CD4-positive, alpha-beta T cell (primary cell): ENCODE results near the gene SYT6. TPM values are rescaled to one million over a fixed set of nuclear protein-coding genes. Genes with fewer than 3 reads are reported as not detected.
A peak's percentile ranks its signal among the peaks of the same experiment; 100 is the strongest.

ENCODE experiments used
- ATAC-seq: fragments of 200-7000 bp; cut with Tn5 transposase; one replicate; pipeline ENCODE4 v1.10.0; 2022; ENCODE audit warnings: mild to moderate bottlenecking; ENCODE audit not compliant: poor library complexity
- CTCF ChIA-PET: fragments of 350-600 bp; sonication (Branson Sonifier 250); formaldehyde crosslinking; loops from one replicate; lab custom pipeline; 2021; ENCODE audit warnings: antibody characterized with exemption, inconsistent platforms; lab: Charles Lee
- POLR2A ChIA-PET: fragments of 350-600 bp; sonication (Branson Sonifier 250); formaldehyde crosslinking; loops from one replicate; lab custom pipeline; 2021; ENCODE audit warnings: antibody characterized with exemption, inconsistent platforms; lab: Charles Lee
- DNase-seq, 14 experiments: peaks; one replicate each; pipeline ENCODE4 v3.0.0-alpha.2; 2013 to 2020; ENCODE audit warnings: mixed read lengths in 2 of 14
- H3K27ac ChIP-seq, 2 donors: one replicate each; pipeline versions ENCODE4 v1.5.1 to v1.7.0; 2013; ENCODE audit warnings: low read length in 2 of 2, low read depth in 1 of 2, mild to moderate bottlenecking in 1 of 2
- H3K27me3 ChIP-seq, 2 experiments: 1 replicate in 1 of 2; 2 replicates in 1 of 2; pipeline versions ENCODE4 v1.6.1 to v1.7.0; 2013; ENCODE audit warnings: low read length in 2 of 2, control low read depth in 1 of 2, mild to moderate bottlenecking in 1 of 2, moderate library complexity in 1 of 2; ENCODE audit not compliant: insufficient read depth in 2 of 2, control insufficient read depth in 1 of 2
- H3K36me3 ChIP-seq: one replicate; pipeline ENCODE4 v1.6.1; 2013; ENCODE audit warnings: low read length, control low read depth; ENCODE audit not compliant: insufficient read depth
- H3K4me1 ChIP-seq: one replicate; pipeline ENCODE4 v1.6.1; 2013; ENCODE audit warnings: low read length, control low read depth; ENCODE audit not compliant: insufficient read depth
- H3K4me3 ChIP-seq: one replicate; pipeline ENCODE4 v1.5.1; 2013; ENCODE audit warnings: mild to moderate bottlenecking, low read length, moderate library complexity
- H3K9me3 ChIP-seq, 2 experiments: 1 replicate in 1 of 2; 2 replicates in 1 of 2; pipeline versions ENCODE4 v1.6.1 to v1.7.0; 2013; ENCODE audit warnings: low read length in 2 of 2, mild to moderate bottlenecking in 2 of 2, control low read depth in 1 of 2, moderate library complexity in 1 of 2; ENCODE audit not compliant: control insufficient read depth in 1 of 2, insufficient read depth in 1 of 2
- H3K27ac Mint-ChIP-seq: one replicate; pipeline ENCODE4 v1.8.0; 2020; ENCODE audit warnings: mixed read lengths
- H3K27me3 Mint-ChIP-seq: one replicate; pipeline ENCODE4 v1.8.0; 2021; ENCODE audit warnings: mixed read lengths
- H3K36me3 Mint-ChIP-seq: one replicate; pipeline ENCODE4 v1.8.0; 2021; ENCODE audit warnings: low read depth, mixed read lengths
- H3K4me1 Mint-ChIP-seq: one replicate; pipeline ENCODE4 v1.8.0; 2021; ENCODE audit warnings: low read depth, mixed read lengths
- H3K4me3 Mint-ChIP-seq: one replicate; pipeline ENCODE4 v1.8.0; 2020; ENCODE audit warnings: mild to moderate bottlenecking, mixed read lengths
- H3K9me3 Mint-ChIP-seq: one replicate; pipeline ENCODE4 v1.8.0; 2020; ENCODE audit warnings: mixed read lengths
- intact Hi-C, 2 experiments: fragments of 100-400 bp; cut with DNase I in 1 of 2; cut with micrococcal nuclease in 1 of 2; formaldehyde crosslinking; loops; one replicate each; pipeline versions ENCODE4 v1.15.1 to v1.9.0; 2023 to 2025; cut with DNase I, micrococcal nuclease
- total RNA-seq, 174 experiments: library from RNA in 2 of 174; stranded (reverse) in 2 of 174; gene quantifications; one replicate each; pipeline ENCODE4 v1.2.3 and lab custom pipeline; 2021 to 2026
- TF ChIP-seq, protein P1 (sequence below): fragments of 200-600 bp; IDR thresholded peaks from one replicate; pipeline ENCODE4 v1.8.0; 2022; ENCODE audit warnings: antibody characterized with exemption, mild to moderate bottlenecking

The SYT6 gene
- total RNA-seq, 2 experiments from 2014 or later: not detected

DNA sequence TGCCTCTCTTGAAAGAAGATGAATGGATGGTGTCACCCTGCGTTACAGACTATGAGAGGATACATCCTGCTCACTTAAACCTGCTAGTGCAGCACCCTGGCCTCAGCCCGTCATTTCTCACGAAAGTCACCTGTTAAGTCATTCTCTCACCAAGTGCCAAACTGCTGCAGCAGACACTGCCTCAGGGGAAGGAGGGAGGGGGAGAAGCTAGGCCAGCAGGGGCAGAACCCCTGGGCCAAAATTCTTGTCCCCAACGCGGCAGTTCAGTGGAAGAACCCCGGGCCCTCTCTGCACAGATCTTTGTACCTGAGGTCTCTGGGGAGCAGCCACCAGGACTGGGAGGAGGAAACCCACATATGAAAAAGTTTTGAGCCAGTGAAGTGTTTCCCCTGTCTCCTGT is 37.6 kb downstream of the SYT6 start:
- Mint-ChIP-seq H3K4me1 (no peaks in the 10 kb centered on the region), H3K9me3 (no peaks in the 10 kb centered on the region), H3K27me3 (no peaks in the 10 kb centered on the region), H3K36me3 (no peaks in the 10 kb centered on the region), H3K4me3 (no peak overlapping the region), H3K27ac (no peak overlapping the region)
- ATAC-seq: no peak
- no peak overlapping the region for H3K27ac ChIP-seq
- intact Hi-C loops: no loop called here
- TF ChIP-seq, protein P1, sequence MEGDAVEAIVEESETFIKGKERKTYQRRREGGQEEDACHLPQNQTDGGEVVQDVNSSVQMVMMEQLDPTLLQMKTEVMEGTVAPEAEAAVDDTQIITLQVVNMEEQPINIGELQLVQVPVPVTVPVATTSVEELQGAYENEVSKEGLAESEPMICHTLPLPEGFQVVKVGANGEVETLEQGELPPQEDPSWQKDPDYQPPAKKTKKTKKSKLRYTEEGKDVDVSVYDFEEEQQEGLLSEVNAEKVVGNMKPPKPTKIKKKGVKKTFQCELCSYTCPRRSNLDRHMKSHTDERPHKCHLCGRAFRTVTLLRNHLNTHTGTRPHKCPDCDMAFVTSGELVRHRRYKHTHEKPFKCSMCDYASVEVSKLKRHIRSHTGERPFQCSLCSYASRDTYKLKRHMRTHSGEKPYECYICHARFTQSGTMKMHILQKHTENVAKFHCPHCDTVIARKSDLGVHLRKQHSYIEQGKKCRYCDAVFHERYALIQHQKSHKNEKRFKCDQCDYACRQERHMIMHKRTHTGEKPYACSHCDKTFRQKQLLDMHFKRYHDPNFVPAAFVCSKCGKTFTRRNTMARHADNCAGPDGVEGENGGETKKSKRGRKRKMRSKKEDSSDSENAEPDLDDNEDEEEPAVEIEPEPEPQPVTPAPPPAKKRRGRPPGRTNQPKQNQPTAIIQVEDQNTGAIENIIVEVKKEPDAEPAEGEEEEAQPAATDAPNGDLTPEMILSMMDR: no peak
- ChIA-PET CTCF (no interaction called here), POLR2A (no interaction called here)
- no peak overlapping the region for H3K4me3 ChIP-seq
- H3K36me3 ChIP-seq: no peaks in the 10 kb centered on the region
- peaks cover 0 to 2% of the 10 kb centered on the region in 2 experiments for H3K27me3 ChIP-seq
- DNase-seq: no peak
- H3K4me1 ChIP-seq: peaks cover 15% of the 10 kb centered on the region
- no peaks in the 10 kb centered on the region for H3K9me3 ChIP-seq

DNA sequence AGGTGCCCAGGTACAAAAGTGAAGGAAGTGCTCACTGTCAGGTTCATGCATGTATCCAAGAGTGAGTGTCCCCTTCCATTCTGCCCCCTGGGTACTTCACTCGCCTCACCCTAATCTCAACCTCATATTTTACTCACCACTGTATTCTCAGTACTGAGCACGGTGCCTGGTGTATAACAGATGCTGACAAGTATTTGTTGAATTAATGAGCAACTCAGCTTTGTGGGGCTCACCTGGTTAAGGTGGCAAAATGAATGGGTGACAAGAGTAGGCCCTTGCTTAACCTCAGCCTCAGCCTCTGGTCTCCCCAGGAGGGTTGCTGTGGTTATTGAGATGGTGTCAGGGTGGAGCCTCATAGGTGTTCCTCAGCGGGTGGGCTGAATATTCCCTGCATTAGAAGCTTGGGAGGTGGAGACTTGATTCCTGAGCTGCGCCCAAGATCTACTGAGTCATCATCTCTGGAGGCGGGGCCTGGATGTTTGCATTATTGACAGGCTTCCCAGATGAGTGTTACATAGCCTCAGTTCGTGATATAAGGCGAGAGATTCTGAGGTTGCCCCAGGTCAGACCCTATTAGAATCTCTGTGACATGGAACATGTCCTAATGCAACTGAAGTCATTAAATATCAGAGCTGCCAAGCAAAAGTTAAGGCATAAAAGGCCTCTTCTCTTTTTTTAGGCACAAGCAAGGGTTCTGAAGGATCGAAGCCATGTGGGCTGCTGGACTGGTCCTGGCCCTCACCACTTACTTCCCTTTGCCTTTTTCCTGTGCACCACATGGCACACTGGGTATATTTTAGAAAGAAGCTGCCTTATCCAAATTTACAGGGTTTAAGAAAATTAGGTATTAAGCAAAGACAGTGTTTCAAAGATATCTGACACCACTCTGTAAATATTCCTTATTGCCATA is 39.2 kb downstream of the SYT6 start:
- Histone ChIP-seq H3K27me3 (peaks cover 0 to 2% of the 10 kb centered on the region in 2 experiments), H3K9me3 (no peaks in the 10 kb centered on the region), H3K4me3 (no peak overlapping the region), H3K36me3 (no peaks in the 10 kb centered on the region), H3K4me1 (peaks cover 15% of the 10 kb centered on the region), H3K27ac (no peak overlapping the region)
- TF ChIP-seq, protein P1: no peak
- intact Hi-C loops: no loop called here
- no peaks in the 10 kb centered on the region for H3K4me1 Mint-ChIP-seq
- no peaks in the 10 kb centered on the region for H3K27me3 Mint-ChIP-seq
- no peak overlapping the region for H3K27ac Mint-ChIP-seq
- no peaks in the 10 kb centered on the region for H3K9me3 Mint-ChIP-seq
- DNase-seq (peak in 2 of 14 experiments; percentile 25 to 38), ATAC-seq (no peak)
- no peaks in the 10 kb centered on the region for H3K36me3 Mint-ChIP-seq
- ChIA-PET CTCF (no interaction called here), POLR2A (no interaction called here)
- no peak overlapping the region for H3K4me3 Mint-ChIP-seq

DNA sequence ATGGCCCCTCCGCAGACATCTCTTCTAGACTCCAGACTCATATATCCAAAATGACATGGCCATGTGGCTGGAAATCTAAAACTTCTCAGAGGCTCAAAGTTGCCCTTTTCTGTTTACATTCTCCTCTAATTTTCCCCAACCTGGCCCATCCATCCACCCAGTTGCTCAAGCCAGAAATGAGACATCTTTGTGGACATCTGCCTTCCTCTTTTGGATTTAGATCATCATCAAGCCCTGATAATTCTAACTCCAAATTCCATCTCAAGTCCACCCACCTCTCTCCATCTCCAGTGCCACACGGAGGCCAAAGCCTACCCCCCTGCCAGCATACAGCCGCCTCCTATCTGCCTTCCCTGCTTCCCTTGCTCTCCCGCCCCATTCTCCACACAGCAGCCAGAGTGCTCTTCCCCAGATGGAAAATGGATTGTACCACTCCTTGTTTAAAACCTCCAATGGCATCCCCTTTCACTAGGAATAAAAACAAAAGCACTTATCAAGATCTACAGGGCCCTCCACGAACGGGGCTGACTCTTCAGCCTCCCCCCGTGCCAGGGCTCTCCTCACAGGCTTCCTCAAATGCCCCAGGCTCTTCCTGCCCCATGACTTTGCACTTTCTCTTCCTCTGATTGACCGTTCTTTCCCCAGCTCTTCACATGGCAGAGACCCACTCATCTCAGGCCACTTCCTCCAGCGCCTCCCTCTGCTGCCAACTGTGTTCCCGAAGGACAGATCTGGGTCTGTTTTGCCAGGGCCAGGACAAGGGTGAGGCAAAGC is 40.1 kb downstream of the SYT6 start:
- Histone ChIP-seq H3K9me3 (no peaks in the 10 kb centered on the region), H3K4me3 (no peak overlapping the region), H3K4me1 (peaks cover 15% of the 10 kb centered on the region), H3K36me3 (no peaks in the 10 kb centered on the region), H3K27ac (no peak overlapping the region), H3K27me3 (peaks cover 0 to 2% of the 10 kb centered on the region in 2 experiments)
- ATAC-seq (no peak), DNase-seq (peak in 2 of 14 experiments; percentile 50 to 62)
- ChIA-PET CTCF (no interaction called here), POLR2A (no interaction called here)
- no peaks in the 10 kb centered on the region for H3K27me3 Mint-ChIP-seq
- no peak overlapping the region for H3K4me3 Mint-ChIP-seq
- no peaks in the 10 kb centered on the region for H3K4me1 Mint-ChIP-seq
- TF ChIP-seq, protein P1: no peak
- intact Hi-C loops: no loop called here
- no peak overlapping the region for H3K27ac Mint-ChIP-seq
- no peaks in the 10 kb centered on the region for H3K9me3 Mint-ChIP-seq
- no peaks in the 10 kb centered on the region for H3K36me3 Mint-ChIP-seq
